Measurements from ENCODE around the gene COX7A1.

DNA sequence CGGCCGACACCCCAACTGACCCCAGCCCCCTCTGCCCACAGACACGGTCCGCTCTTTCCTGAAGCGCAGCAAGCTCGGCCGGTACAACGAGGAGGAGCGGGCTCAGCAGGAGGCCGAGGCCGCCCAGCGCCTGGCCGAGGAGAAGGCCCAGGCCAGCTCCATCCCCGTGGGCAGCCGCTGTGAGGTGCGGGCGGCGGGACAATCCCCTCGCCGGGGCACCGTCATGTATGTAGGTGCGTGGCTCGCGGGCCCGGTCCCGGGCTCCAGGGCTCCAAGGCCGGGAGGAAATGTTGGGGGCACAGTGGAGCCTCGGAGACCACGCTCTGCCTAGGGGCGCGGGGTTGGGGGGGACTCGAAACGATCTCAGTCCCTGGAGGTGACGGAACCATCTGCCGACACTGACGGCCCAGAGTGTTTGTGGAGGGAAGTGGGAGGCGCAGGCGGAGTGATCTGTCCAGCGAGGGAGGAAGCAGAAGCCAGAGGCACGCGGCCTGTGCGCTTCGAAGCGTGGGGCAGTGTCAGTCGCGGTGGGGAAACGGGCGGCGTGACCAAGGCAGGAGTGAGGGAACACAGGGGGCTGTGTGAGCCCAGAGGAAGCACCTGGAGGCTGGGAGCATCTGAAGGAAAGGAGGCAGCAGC lies 30.6 kb downstream of the COX7A1 start:
- TF ChIP-seq, protein P1, sequence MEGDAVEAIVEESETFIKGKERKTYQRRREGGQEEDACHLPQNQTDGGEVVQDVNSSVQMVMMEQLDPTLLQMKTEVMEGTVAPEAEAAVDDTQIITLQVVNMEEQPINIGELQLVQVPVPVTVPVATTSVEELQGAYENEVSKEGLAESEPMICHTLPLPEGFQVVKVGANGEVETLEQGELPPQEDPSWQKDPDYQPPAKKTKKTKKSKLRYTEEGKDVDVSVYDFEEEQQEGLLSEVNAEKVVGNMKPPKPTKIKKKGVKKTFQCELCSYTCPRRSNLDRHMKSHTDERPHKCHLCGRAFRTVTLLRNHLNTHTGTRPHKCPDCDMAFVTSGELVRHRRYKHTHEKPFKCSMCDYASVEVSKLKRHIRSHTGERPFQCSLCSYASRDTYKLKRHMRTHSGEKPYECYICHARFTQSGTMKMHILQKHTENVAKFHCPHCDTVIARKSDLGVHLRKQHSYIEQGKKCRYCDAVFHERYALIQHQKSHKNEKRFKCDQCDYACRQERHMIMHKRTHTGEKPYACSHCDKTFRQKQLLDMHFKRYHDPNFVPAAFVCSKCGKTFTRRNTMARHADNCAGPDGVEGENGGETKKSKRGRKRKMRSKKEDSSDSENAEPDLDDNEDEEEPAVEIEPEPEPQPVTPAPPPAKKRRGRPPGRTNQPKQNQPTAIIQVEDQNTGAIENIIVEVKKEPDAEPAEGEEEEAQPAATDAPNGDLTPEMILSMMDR (IDR thresholded peaks at IDR 0.05), result no peak
- TF ChIP-seq POLR2A (IDR thresholded peaks at IDR 0.05), result no peak

All from heart left ventricle (tissue), 13 donors.